ENCODE measurements around the gene CMAS.

- no peak for TF ChIP-seq RARB (CRISPR knock-in tag; IDR thresholded peaks at IDR 0.05)
- no peak for TF ChIP-seq ZNF565 (CRISPR knock-in tag; conservative IDR thresholded peaks at IDR 0.05; ENCODE audit: low read depth)
- no peak for TF ChIP-seq CREB5 (CRISPR knock-in tag; IDR thresholded peaks at IDR 0.05; ENCODE audit: low read depth)
- TF ChIP-seq ZFP30 (CRISPR knock-in tag; IDR thresholded peaks at IDR 0.05) = no peak
- TF ChIP-seq PATZ1 (CRISPR knock-in tag; IDR thresholded peaks at IDR 0.05; ENCODE audit: borderline replicate concordance) = no peak
- no peak for TF ChIP-seq GLIS3 (CRISPR knock-in tag; IDR thresholded peaks at IDR 0.05)
- TF ChIP-seq ZNF70 (CRISPR knock-in tag; IDR thresholded peaks at IDR 0.05) = no peak
- no peak for TF ChIP-seq ESRRG (CRISPR knock-in tag; IDR thresholded peaks at IDR 0.05)
- no peak for TF ChIP-seq TSHZ2 (CRISPR knock-in tag; IDR thresholded peaks at IDR 0.05)
Observed at GRCh38 chr12:22082190-22082701, 36.2 kb downstream of the CMAS start.

All from SK-N-SH treated with all-trans-retinoic acid at 6 μM for 48 hours (cell line).